ENCODE measurements around the gene PRPF8. TPM values are rescaled to one million over a fixed set of nuclear protein-coding genes. Genes with fewer than 3 reads are reported as not detected.

Gene PRPF8
- total RNA-seq = 435 and 439 TPM in 2 replicates

GRCh38 chr17:1684378-1685189 lies at the start of gene PRPF8:
TSS of gene PRPF8 (minus strand) at chr17:1684867. CDS start at chr17:1684571, 296 bp downstream.
- Mint-ChIP-seq H3K4me3 (ENCODE audit: low read depth) (peak within 1 kb of the TSS; percentile 98), H3K36me3 (ENCODE audit: low read depth) (peaks cover 52% of the 10 kb centered on the region), H3K4me1 (ENCODE audit: low read depth) (peaks cover 23% of the 10 kb centered on the region), H3K27ac (peak within 1 kb of the TSS; percentile 94), H3K9me3 (no peaks in the 10 kb centered on the region), H3K27me3 (ENCODE audit: low read depth) (no peaks in the 10 kb centered on the region)
- intact Hi-C loops (cut with micrococcal nuclease) = loop anchor here (1.0 to 2.0 kb wide), 2 partner anchors 32 to 35 kb away; partner anchors contain the start of gene RILP
- peak; percentile 98 for DNase-seq (ENCODE audit: low spot score)

- Mint-ChIP-seq H3K36me3 (ENCODE audit: low read depth) (peaks cover 20% of the 10 kb centered on the region), H3K4me3 (ENCODE audit: low read depth) (no peak overlapping the region), H3K9me3 (no peaks in the 10 kb centered on the region), H3K27ac (no peak overlapping the region), H3K27me3 (ENCODE audit: low read depth) (no peaks in the 10 kb centered on the region), H3K4me1 (ENCODE audit: low read depth) (peaks cover 4% of the 10 kb centered on the region)
- intact Hi-C loops (cut with micrococcal nuclease) = no loop called here
- no peak for DNase-seq (ENCODE audit: low spot score)
These were observed 49.1 kb upstream of the PRPF8 start for GRCh38 chr17:1733759-1734158.

GRCh38 chr17:1732833-1733321 lies 48.2 kb upstream of the PRPF8 start:
- no peak for DNase-seq (ENCODE audit: low spot score)

GRCh38 chr17:1732241-1732832 lies 47.7 kb upstream of the PRPF8 start:
- Mint-ChIP-seq H3K36me3 (ENCODE audit: low read depth) (peaks cover 25% of the 10 kb centered on the region), H3K9me3 (no peaks in the 10 kb centered on the region), H3K4me1 (ENCODE audit: low read depth) (peaks cover 6% of the 10 kb centered on the region), H3K4me3 (ENCODE audit: low read depth) (no peak overlapping the region), H3K27ac (no peak overlapping the region), H3K27me3 (ENCODE audit: low read depth) (no peaks in the 10 kb centered on the region)
- no peak for DNase-seq (ENCODE audit: low spot score)
- intact Hi-C loops (cut with micrococcal nuclease) = no loop called here

More at GRCh38 chr17:1732833-1733321, 48.2 kb upstream of the PRPF8 start:
- Mint-ChIP-seq H3K36me3 (ENCODE audit: low read depth) (peaks cover 25% of the 10 kb centered on the region), H3K9me3 (no peaks in the 10 kb centered on the region), H3K4me1 (ENCODE audit: low read depth) (peaks cover 6% of the 10 kb centered on the region), H3K27me3 (ENCODE audit: low read depth) (no peaks in the 10 kb centered on the region), H3K4me3 (ENCODE audit: low read depth) (no peak overlapping the region), H3K27ac (no peak overlapping the region)
- intact Hi-C loops (cut with micrococcal nuclease) = no loop called here

GRCh38 chr17:1731194-1731506 lies 46.5 kb upstream of the PRPF8 start:
- Mint-ChIP-seq H3K4me3 (ENCODE audit: low read depth) (no peak overlapping the region), H3K36me3 (ENCODE audit: low read depth) (peaks cover 20% of the 10 kb centered on the region), H3K27me3 (ENCODE audit: low read depth) (no peaks in the 10 kb centered on the region), H3K27ac (no peak overlapping the region), H3K4me1 (ENCODE audit: low read depth) (peaks cover 2% of the 10 kb centered on the region), H3K9me3 (no peaks in the 10 kb centered on the region)
- intact Hi-C loops (cut with micrococcal nuclease) = no loop called here
- DNase-seq (ENCODE audit: low spot score) = no peak

- no peaks in the 10 kb centered on the region for H3K9me3 Mint-ChIP-seq
- no peak overlapping the region for H3K27ac Mint-ChIP-seq
- H3K4me1 Mint-ChIP-seq (ENCODE audit: low read depth) = peaks cover 4% of the 10 kb centered on the region
- DNase-seq (ENCODE audit: low spot score) = no peak
- H3K27me3 Mint-ChIP-seq (ENCODE audit: low read depth) = no peaks in the 10 kb centered on the region
- intact Hi-C loops (cut with micrococcal nuclease) = no loop called here
- H3K4me3 Mint-ChIP-seq (ENCODE audit: low read depth) = no peak overlapping the region
- peaks cover 23% of the 10 kb centered on the region for H3K36me3 Mint-ChIP-seq (ENCODE audit: low read depth)
These were observed 45.9 kb upstream of the PRPF8 start for GRCh38 chr17:1730326-1731193.

GRCh38 chr17:1729966-1730325 lies 45.3 kb upstream of the PRPF8 start:
- no peaks in the 10 kb centered on the region for H3K9me3 Mint-ChIP-seq
- no peaks in the 10 kb centered on the region for H3K27me3 Mint-ChIP-seq (ENCODE audit: low read depth)
- no peak overlapping the region for H3K27ac Mint-ChIP-seq
- H3K4me3 Mint-ChIP-seq (ENCODE audit: low read depth) = no peak overlapping the region
- intact Hi-C loops (cut with micrococcal nuclease) = no loop called here
- H3K36me3 Mint-ChIP-seq (ENCODE audit: low read depth) = peaks cover 23% of the 10 kb centered on the region
- DNase-seq (ENCODE audit: low spot score) = no peak
- H3K4me1 Mint-ChIP-seq (ENCODE audit: low read depth) = peaks cover 6% of the 10 kb centered on the region

- no peak overlapping the region for H3K4me3 Mint-ChIP-seq (ENCODE audit: low read depth)
- H3K27ac Mint-ChIP-seq = no peak overlapping the region
- H3K4me1 Mint-ChIP-seq (ENCODE audit: low read depth) = peaks cover 7% of the 10 kb centered on the region
- H3K27me3 Mint-ChIP-seq (ENCODE audit: low read depth) = no peaks in the 10 kb centered on the region
- no peak for DNase-seq (ENCODE audit: low spot score)
- no peaks in the 10 kb centered on the region for H3K9me3 Mint-ChIP-seq
- peaks cover 19% of the 10 kb centered on the region for H3K36me3 Mint-ChIP-seq (ENCODE audit: low read depth)
- intact Hi-C loops (cut with micrococcal nuclease) = no loop called here
These were observed 43.4 kb upstream of the PRPF8 start for GRCh38 chr17:1727876-1728630.

GRCh38 chr17:1727258-1727789 lies 42.7 kb upstream of the PRPF8 start:
- Mint-ChIP-seq H3K9me3 (no peaks in the 10 kb centered on the region), H3K27me3 (ENCODE audit: low read depth) (no peaks in the 10 kb centered on the region), H3K4me3 (ENCODE audit: low read depth) (no peak overlapping the region), H3K27ac (no peak overlapping the region), H3K4me1 (ENCODE audit: low read depth) (peaks cover 14% of the 10 kb centered on the region), H3K36me3 (ENCODE audit: low read depth) (peaks cover 19% of the 10 kb centered on the region)
- no peak for DNase-seq (ENCODE audit: low spot score)
- intact Hi-C loops (cut with micrococcal nuclease) = no loop called here

- DNase-seq (ENCODE audit: low spot score) = no peak
- Mint-ChIP-seq H3K4me1 (ENCODE audit: low read depth) (peaks cover 14% of the 10 kb centered on the region), H3K36me3 (ENCODE audit: low read depth) (peaks cover 19% of the 10 kb centered on the region), H3K4me3 (ENCODE audit: low read depth) (peak overlapping the region; percentile 21), H3K9me3 (no peaks in the 10 kb centered on the region), H3K27me3 (ENCODE audit: low read depth) (no peaks in the 10 kb centered on the region), H3K27ac (no peak overlapping the region)
- intact Hi-C loops (cut with micrococcal nuclease) = no loop called here
These were observed 42.1 kb upstream of the PRPF8 start for GRCh38 chr17:1726626-1727257.

GRCh38 chr17:1725642-1726511 lies 41.2 kb upstream of the PRPF8 start:
- H3K4me1 Mint-ChIP-seq (ENCODE audit: low read depth) = peaks cover 16% of the 10 kb centered on the region
- peaks cover 19% of the 10 kb centered on the region for H3K36me3 Mint-ChIP-seq (ENCODE audit: low read depth)
- peak overlapping the region; percentile 63 for H3K27ac Mint-ChIP-seq
- no peaks in the 10 kb centered on the region for H3K27me3 Mint-ChIP-seq (ENCODE audit: low read depth)
- intact Hi-C loops (cut with micrococcal nuclease) = no loop called here
- H3K4me3 Mint-ChIP-seq (ENCODE audit: low read depth) = peak overlapping the region; percentile 75
- DNase-seq (ENCODE audit: low spot score) = no peak
- H3K9me3 Mint-ChIP-seq = no peaks in the 10 kb centered on the region

Data from activated T-helper 2 cell treated with anti-CD3 and anti-CD28 coated beads, Interferon-gamma antibody, Interleukin-2, Interleukin-4, amounts not matched to agents 10 μg/mL and 5 μg/mL and 100 μg/mL, durations not matched to agents 14 hours and 24 hours and 36 hours (primary cell).